Measurements from ENCODE around the gene ABLIM1. TPM values are rescaled to one million over a fixed set of nuclear protein-coding genes. Genes with fewer than 3 reads are reported as not detected.
A peak's percentile ranks its signal among the peaks of the same experiment; 100 is the strongest.

Gene ABLIM1
- polyA plus RNA-seq, 3 donors: 0.33 to 0.91 (median 0.57) TPM

DNA sequence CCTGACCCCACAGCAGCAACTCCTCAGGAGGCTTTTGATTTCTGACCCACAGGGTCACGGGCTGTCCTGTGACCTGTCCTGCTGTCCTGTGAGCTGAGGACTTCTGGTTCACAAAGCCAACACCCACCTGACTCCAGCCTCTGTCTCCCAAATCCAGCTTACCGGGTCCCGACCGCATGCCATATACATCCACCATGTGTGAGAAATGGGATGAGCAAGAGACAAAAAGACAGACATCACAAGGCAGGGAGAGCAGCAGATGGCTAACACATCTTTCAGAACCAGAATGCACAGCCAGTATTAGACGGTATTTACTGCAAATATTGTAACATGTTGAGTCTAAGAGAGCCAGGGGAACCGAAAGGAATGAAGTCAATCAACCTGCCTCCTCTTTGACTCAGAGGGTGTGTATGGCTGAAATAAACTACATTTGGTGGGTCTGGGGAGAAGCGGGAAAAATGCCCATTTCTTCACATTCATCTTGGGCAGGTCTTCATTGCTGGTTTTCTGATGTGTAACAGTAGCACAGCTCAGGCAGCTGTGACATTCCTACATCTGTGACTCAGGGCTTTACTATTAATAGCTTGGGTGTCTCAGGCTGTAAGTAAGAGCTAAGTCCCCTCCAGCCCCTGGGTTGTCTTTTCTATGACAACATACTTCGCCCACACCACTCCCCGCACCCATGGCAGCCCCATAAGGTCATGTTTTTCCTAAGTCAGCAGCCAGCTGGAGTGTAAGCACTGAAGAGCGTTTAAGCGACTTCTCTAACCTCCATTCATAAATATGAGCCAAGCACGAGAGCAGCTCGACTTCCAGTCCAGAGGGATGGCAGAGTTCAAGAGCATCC, 25.0 kb downstream of the ABLIM1 start:
- WGBS (ENCODE audit: insufficient coverage): 48% methylated on average over 8 of the region's 13 CpGs
- no peak overlapping the region for H3K27ac Mint-ChIP-seq
- no peak for DNase-seq
- H3K4me3 ChIP-seq (replicated peaks in 1 of 3; ENCODE audit: low read depth in 2 of 3, low read length in 3 of 3): no peak overlapping the region
- H2AFZ ChIP-seq (ENCODE audit: insufficient read depth, low read depth, low read length, poor library complexity, severe bottlenecking): no peak overlapping the region
- H3K36me3 ChIP-seq (replicated peaks in 1 of 2; ENCODE audit: control insufficient read depth in 1 of 2, insufficient read depth in 2 of 2, low read length in 2 of 2): no peaks in the 10 kb centered on the region
- peaks cover 0 to 6% (median 3%) of the 10 kb centered on the region in 7 donors for H3K9me3 Mint-ChIP-seq
- peaks cover 19% of the 10 kb centered on the region for H3K4me1 Mint-ChIP-seq
- peaks cover 0 to 10% of the 10 kb centered on the region in 2 donors for H3K36me3 Mint-ChIP-seq
- H4K20me1 ChIP-seq (ENCODE audit: insufficient read depth, low read length): no peaks in the 10 kb centered on the region
- peaks cover 39 to 43% (median 39%) of the 10 kb centered on the region in 3 donors for H3K27me3 Mint-ChIP-seq (ENCODE audit: low read depth in 3 of 3)
- intact Hi-C loops (cut with micrococcal nuclease): no loop called here
- TF ChIP-seq CTCF (IDR thresholded peaks at IDR 0.05): no peak
- no peaks in the 10 kb centered on the region for H3K79me2 ChIP-seq (ENCODE audit: insufficient read depth, low read length)
- H3K4me3 Mint-ChIP-seq: peak overlapping the region in 1 of 2 donors; percentile 16
- H3K9ac ChIP-seq (ENCODE audit: insufficient read depth, low read length, poor library complexity, severe bottlenecking): no peak overlapping the region
- peaks cover 39 to 41% of the 10 kb centered on the region in 2 donors for H3K27me3 ChIP-seq (ENCODE audit: control insufficient read depth in 2 of 2, insufficient read depth in 2 of 2, low read length in 2 of 2)
- H3K4me1 ChIP-seq (ENCODE audit: control insufficient read depth in 1 of 2, insufficient read depth in 2 of 2, low read length in 2 of 2): peaks cover 4 to 12% of the 10 kb centered on the region in 2 donors
- H3K27ac ChIP-seq (ENCODE audit: low read depth in 1 of 2, low read length in 2 of 2): no peak overlapping the region
- H3K4me2 ChIP-seq (replicated peaks; ENCODE audit: extremely low read depth, low read length, poor library complexity, severe bottlenecking): no peak overlapping the region
- peaks cover 0 to 19% of the 10 kb centered on the region in 2 donors for H3K9me3 ChIP-seq (replicated peaks in 1 of 2; ENCODE audit: control insufficient read depth in 1 of 2, insufficient read depth in 1 of 2, low read length in 2 of 2)

- Mint-ChIP-seq H3K27me3 (ENCODE audit: low read depth in 3 of 3) (peaks cover 39 to 46% (median 39%) of the 10 kb centered on the region in 3 donors), H3K36me3 (peaks cover 0 to 10% of the 10 kb centered on the region in 2 donors), H3K9me3 (peaks cover 0 to 6% (median 3%) of the 10 kb centered on the region in 7 donors), H3K4me3 (peak overlapping the region; percentile 72 to 82), H3K27ac (peak overlapping the region in 1 of 7 donors; percentile 68), H3K4me1 (peaks cover 19% of the 10 kb centered on the region)
- H3K79me2 ChIP-seq (ENCODE audit: insufficient read depth, low read length): no peaks in the 10 kb centered on the region
- H3K27ac ChIP-seq (ENCODE audit: low read depth in 1 of 2, low read length in 2 of 2): no peak overlapping the region
- peak overlapping the region; percentile 40 for H3K9ac ChIP-seq (ENCODE audit: insufficient read depth, low read length, poor library complexity, severe bottlenecking)
- no peaks in the 10 kb centered on the region for H3K36me3 ChIP-seq (replicated peaks in 1 of 2; ENCODE audit: control insufficient read depth in 1 of 2, insufficient read depth in 2 of 2, low read length in 2 of 2)
- TF ChIP-seq CTCF (IDR thresholded peaks at IDR 0.05): no peak
- WGBS (ENCODE audit: insufficient coverage): 5% methylated on average over 51 of the region's 53 CpGs
- peaks cover 39 to 41% of the 10 kb centered on the region in 2 donors for H3K27me3 ChIP-seq (ENCODE audit: control insufficient read depth in 2 of 2, insufficient read depth in 2 of 2, low read length in 2 of 2)
- H3K4me2 ChIP-seq (replicated peaks; ENCODE audit: extremely low read depth, low read length, poor library complexity, severe bottlenecking): peak overlapping the region; percentile 67
- H2AFZ ChIP-seq (ENCODE audit: insufficient read depth, low read depth, low read length, poor library complexity, severe bottlenecking): peak overlapping the region; percentile 53
- H3K9me3 ChIP-seq (replicated peaks in 1 of 2; ENCODE audit: control insufficient read depth in 1 of 2, insufficient read depth in 1 of 2, low read length in 2 of 2): peaks cover 0 to 19% of the 10 kb centered on the region in 2 donors
- H3K4me3 ChIP-seq (replicated peaks in 1 of 3; ENCODE audit: low read depth in 2 of 3, low read length in 3 of 3): peak overlapping the region in 2 of 3 experiments; percentile 19 to 63
- DNase-seq: no peak
- intact Hi-C loops (cut with micrococcal nuclease): no loop called here
- no peaks in the 10 kb centered on the region for H4K20me1 ChIP-seq (ENCODE audit: insufficient read depth, low read length)
- H3K4me1 ChIP-seq (ENCODE audit: control insufficient read depth in 1 of 2, insufficient read depth in 2 of 2, low read length in 2 of 2): peaks cover 4 to 12% of the 10 kb centered on the region in 2 donors
Observed at GRCh38 chr10:114631666-114632417, 26.2 kb downstream of the ABLIM1 start.

Measured in CD14-positive monocyte (primary cell).